Spinal cord (tissue), 10 donors: ENCODE measurements around the gene ULK3. TPM values are rescaled to one million over a fixed set of nuclear protein-coding genes. Genes with fewer than 3 reads are reported as not detected.

Experiments used
- DNase-seq, 6 donors: peaks; one replicate each; pipeline versions ENCODE4 v3.0.0 to v3.0.0-alpha.2; 2013 to 2015; ENCODE audit warnings: low spot score in 6 of 6, low read depth in 4 of 6
- H3K27ac ChIP-seq: one replicate; pipeline ENCODE4 v1.5.1; 2013; ENCODE audit warnings: low read depth, low read length, control low read depth
- H3K27me3 ChIP-seq: one replicate; pipeline ENCODE4 v1.6.1; 2013; ENCODE audit warnings: low read length; ENCODE audit not compliant: control insufficient read depth, insufficient read depth
- H3K36me3 ChIP-seq: one replicate; pipeline ENCODE4 v1.6.1; 2013; ENCODE audit warnings: low read length; ENCODE audit not compliant: control insufficient read depth, insufficient read depth
- H3K4me1 ChIP-seq: one replicate; pipeline ENCODE4 v1.6.1; 2013; ENCODE audit warnings: low read length; ENCODE audit not compliant: control insufficient read depth, insufficient read depth
- H3K4me3 ChIP-seq: one replicate; pipeline ENCODE4 v1.5.1; 2013; ENCODE audit warnings: low read depth, low read length, control low read depth
- H3K9me3 ChIP-seq: one replicate; pipeline ENCODE4 v1.6.1; 2013; ENCODE audit warnings: low read length; ENCODE audit not compliant: control insufficient read depth, insufficient read depth
- WGBS: methylation state at CpG from one replicate; pipeline ENCODE4 v1.1.5; 2013; ENCODE audit warnings: missing lambda C conversion rate; ENCODE audit not compliant: insufficient coverage; 5-methylcytosine and 5-hydroxymethylcytosine counted together
- polyA plus RNA-seq, 2 donors: library from polyadenylated mRNA; unstranded; fragments of 120-200 nt; gene quantifications; one replicate each; pipeline ENCODE4 v1.2.1, GENCODE V29; 2013; ENCODE audit not compliant: insufficient read length in 2 of 2
- total RNA-seq, 2 donors: library from RNA; depleted of rRNA in 1 of 2; stranded (reverse); fragments of 120-200 nt in 1 of 2; fragments of >200 nt in 1 of 2; gene quantifications; one replicate each; pipeline versions ENCODE4 v1.2.3 to v1.2.4, GENCODE V29; 2013 to 2014
- donor health status: healthy.

The ULK3 gene
- total and polyA plus RNA-seq, 4 donors: 35.8 to 88.9 (median 58.4) TPM

DNA sequence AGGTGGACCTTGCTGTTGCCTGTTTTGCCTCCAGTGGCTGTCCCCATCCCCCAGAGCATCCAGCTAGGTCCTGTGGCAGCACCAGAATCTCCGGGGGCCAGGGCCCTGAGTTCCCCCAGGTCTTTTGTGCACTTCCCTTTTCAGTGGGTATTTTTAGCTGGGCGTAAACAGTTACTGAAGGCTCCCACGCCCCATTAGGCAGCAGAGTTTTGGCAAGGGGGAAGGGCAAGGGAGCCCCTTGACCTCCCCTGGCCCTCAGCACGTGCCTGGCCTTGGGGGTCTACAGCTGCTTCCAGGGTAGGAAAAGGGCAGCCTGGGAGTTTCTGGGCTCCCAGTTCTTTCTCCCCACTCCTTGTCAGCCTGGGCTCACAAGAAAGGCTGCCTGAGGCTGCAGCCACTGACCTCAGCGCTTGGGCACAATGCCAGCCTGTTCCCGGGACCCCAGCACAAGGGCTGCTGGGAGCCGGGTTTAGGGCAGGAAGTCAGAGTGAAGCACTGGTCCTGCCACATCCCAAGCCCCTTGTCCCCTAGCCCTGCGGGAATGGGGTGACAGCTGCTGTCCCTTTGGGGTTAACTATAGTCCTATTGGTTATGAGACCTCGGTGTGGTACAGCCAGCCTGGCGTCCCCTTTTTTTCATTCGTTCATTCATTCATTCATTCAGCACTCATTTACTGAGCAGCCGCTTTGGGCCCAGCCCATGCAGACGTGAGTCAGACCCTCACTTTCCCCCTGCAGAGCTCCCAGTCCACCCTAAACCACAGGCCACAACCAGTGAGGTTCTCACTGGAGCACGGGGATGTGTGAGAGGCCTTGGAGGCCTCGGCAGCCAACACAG, 52.7 kb downstream of the ULK3 start:
- DNase-seq: peak in 3 of 6 donors; percentile 25 to 81 (median 66)
- H3K27ac ChIP-seq: peak overlapping the region; percentile 86
- no peaks in the 10 kb centered on the region for H3K27me3 ChIP-seq
- no peaks in the 10 kb centered on the region for H3K9me3 ChIP-seq
- peaks cover 45% of the 10 kb centered on the region for H3K36me3 ChIP-seq
- H3K4me1 ChIP-seq: peaks cover 76% of the 10 kb centered on the region
- 22% methylated on average over 7 of the region's 15 CpGs for WGBS
- H3K4me3 ChIP-seq: no peak overlapping the region

- H3K27me3 ChIP-seq: no peaks in the 10 kb centered on the region
- 64% methylated on average over 3 of the region's 3 CpGs for WGBS
- H3K36me3 ChIP-seq: peaks cover 41% of the 10 kb centered on the region
- H3K27ac ChIP-seq: peak overlapping the region; percentile 86
- DNase-seq: no peak
- H3K4me3 ChIP-seq: no peak overlapping the region
- H3K9me3 ChIP-seq: no peaks in the 10 kb centered on the region
- peaks cover 80% of the 10 kb centered on the region for H3K4me1 ChIP-seq
These were observed 53.2 kb downstream of the ULK3 start for GRCh38 chr15:74789741-74790079.

DNA sequence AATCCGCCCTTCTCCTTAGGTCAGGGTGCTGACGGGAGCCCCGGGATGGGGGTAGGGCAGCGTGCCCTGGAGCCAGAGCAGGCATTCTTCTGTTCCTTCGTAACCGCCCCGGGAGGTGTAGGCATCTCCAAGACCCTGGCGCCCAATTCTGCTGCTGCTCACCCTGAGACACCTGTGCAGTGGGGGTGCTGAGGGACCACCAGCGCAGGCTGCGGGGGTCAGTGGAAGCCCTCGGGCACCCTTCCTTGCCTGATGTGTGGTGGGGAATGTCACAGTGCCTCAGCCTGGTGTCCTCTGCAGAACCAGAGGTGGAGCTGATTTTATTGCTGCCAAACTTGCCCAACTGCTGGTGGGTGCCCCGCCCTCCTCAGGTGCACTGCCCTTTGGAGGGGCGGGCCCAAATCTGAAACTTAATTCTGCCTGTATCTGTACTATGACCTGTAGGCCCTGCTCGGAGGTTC, 53.8 kb downstream of the ULK3 start:
- Histone ChIP-seq H3K4me1 (peaks cover 85% of the 10 kb centered on the region), H3K36me3 (peaks cover 38% of the 10 kb centered on the region), H3K9me3 (no peaks in the 10 kb centered on the region), H3K27ac (peak overlapping the region; percentile 86), H3K27me3 (no peaks in the 10 kb centered on the region), H3K4me3 (no peak overlapping the region)
- no peak for DNase-seq
- WGBS: 72% methylated on average over 14 of the region's 14 CpGs

GRCh38 chr15:74788683-74789151, 54.2 kb downstream of the ULK3 start:
- H3K27ac ChIP-seq: no peak overlapping the region
- WGBS: 75% methylated on average over 2 of the region's 9 CpGs
- peaks cover 89% of the 10 kb centered on the region for H3K4me1 ChIP-seq
- DNase-seq: no peak
- H3K9me3 ChIP-seq: no peaks in the 10 kb centered on the region
- peaks cover 42% of the 10 kb centered on the region for H3K36me3 ChIP-seq
- no peak overlapping the region for H3K4me3 ChIP-seq
- H3K27me3 ChIP-seq: no peaks in the 10 kb centered on the region

- no peak overlapping the region for H3K4me3 ChIP-seq
- 49% methylated on average over 7 of the region's 7 CpGs for WGBS
These were observed 54.8 kb downstream of the ULK3 start for GRCh38 chr15:74788042-74788682.

GRCh38 chr15:74787251-74788041, 55.5 kb downstream of the ULK3 start:
- H3K27me3 ChIP-seq: no peaks in the 10 kb centered on the region
- peaks cover 89% of the 10 kb centered on the region for H3K4me1 ChIP-seq
- DNase-seq: peak in 2 of 6 donors; percentile 54 to 57
- H3K36me3 ChIP-seq: peaks cover 43% of the 10 kb centered on the region
- no peak overlapping the region for H3K4me3 ChIP-seq
- no peaks in the 10 kb centered on the region for H3K9me3 ChIP-seq
- 46% methylated on average over 13 of the region's 13 CpGs for WGBS
- H3K27ac ChIP-seq: peak overlapping the region; percentile 30

More at GRCh38 chr15:74788042-74788682, 54.8 kb downstream of the ULK3 start:
- Histone ChIP-seq H3K36me3 (peaks cover 44% of the 10 kb centered on the region), H3K27me3 (no peaks in the 10 kb centered on the region), H3K9me3 (no peaks in the 10 kb centered on the region), H3K4me1 (peaks cover 89% of the 10 kb centered on the region), H3K27ac (peak overlapping the region; percentile 10)
- DNase-seq: no peak

DNA sequence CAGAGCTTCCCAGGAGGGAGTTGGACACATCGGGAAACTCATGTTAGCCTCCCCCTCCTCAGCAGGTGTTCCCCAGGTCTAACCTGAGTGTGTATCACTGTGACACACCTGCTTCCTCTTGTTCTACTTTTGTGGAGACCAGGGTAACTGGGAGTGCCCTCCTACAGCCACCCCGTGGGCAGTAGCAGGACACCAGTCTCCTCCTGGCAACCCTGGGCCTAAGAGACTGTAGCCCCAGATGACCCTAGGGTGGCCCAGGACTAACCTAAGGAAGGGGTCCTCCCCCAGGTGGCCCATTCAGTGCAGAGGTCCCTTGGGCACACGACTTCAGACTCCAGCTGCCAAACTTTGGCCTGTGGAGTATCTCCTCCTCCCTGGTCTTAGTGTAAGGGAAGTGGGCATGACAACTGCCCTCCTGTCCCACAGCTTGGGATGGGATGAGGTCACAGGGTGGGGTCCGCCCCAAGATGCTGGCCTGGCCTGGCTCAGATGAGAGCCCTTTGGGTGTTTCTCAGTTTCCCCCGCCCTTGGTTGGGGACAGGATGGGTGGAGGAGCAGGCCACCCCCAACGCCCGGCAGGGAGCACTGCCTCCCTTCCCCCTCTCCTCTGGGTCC, 56.3 kb downstream of the ULK3 start:
- 84% methylated on average over 2 of the region's 7 CpGs for WGBS
- Histone ChIP-seq H3K27me3 (no peaks in the 10 kb centered on the region), H3K4me1 (peaks cover 83% of the 10 kb centered on the region), H3K36me3 (peaks cover 43% of the 10 kb centered on the region), H3K27ac (no peak overlapping the region), H3K9me3 (no peaks in the 10 kb centered on the region), H3K4me3 (no peak overlapping the region)
- no peak for DNase-seq
